Limb (tissue), 2 donors: ENCODE measurements around the gene SLC6A17.

ENCODE experiments used
- DNase-seq, 2 donors: peaks; one replicate each; pipeline ENCODE4 v3.0.0-alpha.2; 2016; ENCODE audit errors: extremely low spot score in 2 of 2

Gene SLC6A17

DNA sequence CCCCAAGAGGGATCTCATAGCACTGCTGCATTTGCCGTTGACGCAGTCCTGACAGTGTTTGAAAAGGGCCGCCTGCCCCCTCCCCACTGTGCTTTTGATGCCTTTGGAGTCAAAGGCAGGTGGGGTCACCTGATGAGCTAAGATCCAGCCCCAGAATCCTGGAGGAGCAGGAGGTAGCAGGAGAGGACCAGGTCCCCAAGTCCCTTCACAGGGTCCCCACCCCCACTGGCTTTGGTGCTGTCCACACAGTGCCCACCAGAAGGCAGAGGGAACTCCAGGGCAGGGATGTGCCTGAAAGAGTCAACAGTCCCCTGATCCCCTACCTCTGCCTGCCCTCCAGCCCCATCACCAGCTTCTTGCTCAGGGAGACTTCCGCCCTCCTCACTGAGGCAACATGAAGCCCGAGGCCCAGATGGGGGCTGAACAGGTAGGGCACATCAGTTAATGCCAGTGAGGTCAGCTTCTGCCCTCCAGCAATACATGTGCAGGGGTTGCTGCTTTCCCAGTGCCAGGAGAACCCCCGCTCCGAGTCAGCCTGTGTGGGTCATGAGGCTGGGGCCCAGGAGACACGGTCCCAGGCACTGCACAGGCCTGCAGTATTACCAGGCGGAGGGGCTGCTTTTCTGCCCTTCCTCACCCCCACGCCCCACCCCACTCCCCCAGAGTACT, 51.0 kb downstream of the SLC6A17 start:
- DNase-seq: no peak

DNA sequence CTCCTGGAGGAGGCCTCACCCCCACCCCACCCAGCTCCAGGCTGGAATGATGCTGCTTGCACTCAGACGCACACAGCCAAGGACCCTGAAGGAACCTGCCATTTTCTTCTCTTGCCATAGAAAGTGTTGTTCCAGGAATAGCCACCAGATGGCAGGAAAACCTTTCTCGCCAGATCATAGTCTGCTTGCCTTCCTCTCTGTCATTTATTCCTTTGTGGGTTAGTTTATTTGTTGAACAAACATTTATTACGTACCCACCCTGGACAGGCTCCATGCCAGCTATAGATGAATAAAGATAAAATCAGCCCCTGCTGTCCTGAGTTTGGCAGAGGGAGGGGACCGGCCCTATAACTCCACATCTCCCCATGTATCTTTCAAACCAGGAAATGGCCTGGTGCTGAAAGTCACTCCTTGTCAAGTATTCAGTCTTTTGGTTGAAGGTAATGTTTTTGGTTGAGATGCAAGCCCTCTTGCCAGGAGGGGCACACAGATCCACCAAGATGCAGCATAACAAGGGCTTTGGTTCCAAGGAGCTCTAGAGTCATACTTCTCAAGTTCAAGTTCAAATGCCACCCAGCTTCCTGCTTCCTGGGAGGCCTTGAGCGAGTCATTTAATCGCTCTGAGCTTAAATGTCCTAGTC, 52.8 kb downstream of the SLC6A17 start:
- peak; percentile 72 to 73 for DNase-seq

GRCh38 chr1:110205156-110205555, 54.9 kb downstream of the SLC6A17 start:
- no peak for DNase-seq

- DNase-seq: no peak
These were observed 55.4 kb downstream of the SLC6A17 start for GRCh38 chr1:110205591-110206155.

- no peak for DNase-seq
These were observed 56.1 kb downstream of the SLC6A17 start for GRCh38 chr1:110206261-110206920.

DNA sequence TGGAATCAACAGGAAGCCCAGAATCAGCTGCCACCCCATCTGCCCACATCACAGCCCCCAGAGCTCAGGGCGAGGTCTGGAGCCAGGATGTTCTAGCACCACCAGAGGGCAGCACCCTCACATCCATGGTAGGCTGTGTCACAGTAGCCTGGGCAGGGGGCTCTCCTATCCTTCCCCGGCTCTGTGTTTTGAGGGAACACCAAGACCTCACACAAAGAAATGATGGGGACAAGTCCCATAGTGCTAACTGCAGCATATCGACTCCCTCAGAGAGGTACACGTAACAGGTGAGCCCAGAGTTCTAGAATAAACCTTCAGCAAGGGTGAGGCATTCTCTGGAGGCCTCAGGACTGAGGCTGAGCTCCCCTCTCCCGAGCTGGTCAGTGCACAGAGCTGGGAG, 57.5 kb downstream of the SLC6A17 start:
- DNase-seq: peak in 1 of 2 donors; percentile 86

DNA sequence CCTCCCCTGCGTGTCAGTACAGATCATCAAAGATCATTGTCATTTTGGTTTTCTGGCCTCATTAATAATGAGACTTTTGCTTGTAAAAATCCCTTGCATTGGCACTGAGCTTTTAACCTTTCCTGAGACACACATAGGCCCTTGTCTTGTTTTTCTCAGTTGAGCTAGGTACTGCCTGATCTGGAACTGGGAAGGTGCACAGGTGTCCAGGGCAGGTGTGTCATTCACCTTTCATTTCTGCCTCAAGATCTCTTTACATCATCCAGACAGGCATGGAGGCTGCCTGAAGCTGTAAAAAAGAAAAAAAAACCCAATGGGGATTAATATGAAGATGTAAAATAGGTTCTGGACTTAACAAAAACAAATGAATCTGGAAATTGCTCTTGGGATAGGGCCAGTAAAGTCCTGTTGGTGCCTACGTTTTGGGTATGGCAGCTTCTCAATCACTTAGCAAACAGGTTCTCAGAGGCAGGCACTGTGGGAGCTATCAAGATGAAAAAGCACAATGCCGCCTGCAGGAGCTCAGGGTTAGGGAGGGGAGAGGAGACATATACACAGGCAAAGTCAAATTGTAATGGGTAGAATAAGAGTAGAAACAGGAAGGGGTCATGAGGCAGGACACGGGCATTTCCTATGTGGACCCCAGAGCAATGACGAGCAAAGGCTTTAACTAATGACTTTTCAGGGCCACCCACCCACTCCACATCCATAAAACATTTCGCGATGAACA, 58.8 kb downstream of the SLC6A17 start:
- DNase-seq: no peak

DNA sequence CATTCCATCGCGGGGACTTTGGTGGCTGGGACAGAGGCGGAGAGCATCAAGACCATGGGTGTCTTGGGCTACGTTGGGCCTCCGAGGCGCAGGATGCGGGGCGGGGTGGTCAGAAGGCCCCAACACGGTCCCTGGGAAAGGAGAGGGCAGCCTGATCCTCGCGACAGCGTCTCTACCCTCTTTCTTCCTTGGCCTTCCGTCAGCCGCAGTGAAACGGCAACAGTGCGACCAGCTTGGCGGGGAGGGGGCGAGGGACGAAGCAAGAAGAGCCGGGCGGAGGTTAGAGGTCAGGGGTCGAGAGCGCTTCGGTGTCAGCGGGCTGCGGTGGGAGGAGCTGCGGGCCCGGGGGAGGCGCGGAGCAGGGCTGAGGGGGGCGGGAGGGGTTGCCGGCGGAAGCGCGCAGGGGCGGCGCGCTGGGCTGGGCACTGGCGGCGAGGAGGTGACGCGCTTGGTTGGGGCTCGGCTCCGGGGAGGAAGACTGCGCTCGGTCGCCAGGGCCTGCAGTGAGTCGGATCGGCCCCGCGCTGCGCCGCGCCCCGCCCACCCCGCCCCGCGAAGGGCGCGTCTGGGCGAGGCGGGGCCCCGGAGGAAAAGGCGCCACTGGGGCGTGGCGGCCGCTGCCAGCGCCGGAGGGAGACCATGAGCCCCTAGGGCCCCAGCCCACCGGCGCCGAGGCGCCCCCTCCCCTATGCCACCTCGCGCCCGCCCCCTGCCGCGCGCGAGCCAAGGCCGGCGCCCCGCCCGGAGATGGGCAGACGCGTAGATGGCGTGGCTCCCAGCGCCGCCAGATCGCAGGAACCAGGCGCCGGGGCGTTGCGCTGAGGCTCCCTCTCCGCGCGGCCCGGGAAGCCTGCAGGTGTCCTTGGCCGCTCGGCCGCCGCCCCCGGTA, 59.7 kb downstream of the SLC6A17 start, which contains the start of gene KCNC4:
KCNC4 (plus strand) TSS at position 600 of the 889 bp plus-strand sequence. CDS start 1,186 bp downstream, outside the sequence.
- peak in 1 of 2 donors; percentile 82 for DNase-seq

- peak in 1 of 2 donors; percentile 68 for DNase-seq
These were observed 60.6 kb downstream of the SLC6A17 start for GRCh38 chr1:110210604-110211495.

- peak in 1 of 2 donors; percentile 46 for DNase-seq
These were observed 61.3 kb downstream of the SLC6A17 start for GRCh38 chr1:110211496-110212168.

- peak in 1 of 2 donors; percentile 48 for DNase-seq
These were observed 62.2 kb downstream of the SLC6A17 start for GRCh38 chr1:110212169-110213142.

GRCh38 chr1:110213143-110213540, 62.8 kb downstream of the SLC6A17 start:
- no peak for DNase-seq

DNA sequence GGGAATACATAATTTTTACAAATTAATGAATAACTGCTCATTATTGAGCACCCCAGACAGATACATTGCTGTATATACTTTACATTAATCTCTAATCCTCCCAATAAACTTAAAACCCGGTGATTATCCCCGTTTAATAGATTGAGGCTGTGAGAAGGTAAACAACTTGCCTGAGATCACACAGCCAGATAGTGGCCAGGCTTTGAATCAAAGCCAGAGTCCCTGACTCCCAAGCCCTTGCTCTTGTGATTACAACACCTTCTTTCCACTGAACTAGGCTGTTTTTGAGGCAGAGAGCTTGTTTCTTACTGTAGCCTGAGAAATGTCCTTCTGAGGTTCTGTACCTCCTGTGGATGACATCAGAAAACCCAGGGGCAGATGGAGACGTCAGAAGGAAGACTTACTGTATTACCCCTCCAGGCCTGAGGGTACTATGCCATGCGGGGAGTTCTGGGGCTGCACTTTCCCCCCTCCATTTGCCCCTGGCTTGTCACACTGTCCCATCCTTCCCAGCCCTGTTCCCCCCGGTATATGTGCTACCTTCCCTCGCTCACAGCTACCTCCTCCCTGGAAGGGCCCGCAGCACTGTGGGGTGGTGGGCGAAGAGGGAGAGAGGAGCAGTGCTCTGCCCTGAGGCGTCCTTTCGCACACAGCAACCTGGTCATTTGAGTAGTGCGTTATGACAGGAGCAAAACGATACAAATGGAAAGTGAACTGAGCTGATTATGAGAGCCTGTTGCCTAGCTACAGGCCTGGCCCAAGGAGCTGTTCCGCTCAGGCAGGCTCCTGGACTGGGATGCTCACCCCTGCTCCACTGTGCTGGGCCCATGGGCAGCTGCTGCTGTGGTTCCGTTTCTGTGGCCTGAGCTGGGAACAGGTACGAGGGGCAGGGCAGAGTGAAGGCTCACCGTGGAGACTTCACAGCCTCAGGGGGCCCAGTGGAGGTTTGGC, 64.4 kb downstream of the SLC6A17 start:
- no peak for DNase-seq

DNA sequence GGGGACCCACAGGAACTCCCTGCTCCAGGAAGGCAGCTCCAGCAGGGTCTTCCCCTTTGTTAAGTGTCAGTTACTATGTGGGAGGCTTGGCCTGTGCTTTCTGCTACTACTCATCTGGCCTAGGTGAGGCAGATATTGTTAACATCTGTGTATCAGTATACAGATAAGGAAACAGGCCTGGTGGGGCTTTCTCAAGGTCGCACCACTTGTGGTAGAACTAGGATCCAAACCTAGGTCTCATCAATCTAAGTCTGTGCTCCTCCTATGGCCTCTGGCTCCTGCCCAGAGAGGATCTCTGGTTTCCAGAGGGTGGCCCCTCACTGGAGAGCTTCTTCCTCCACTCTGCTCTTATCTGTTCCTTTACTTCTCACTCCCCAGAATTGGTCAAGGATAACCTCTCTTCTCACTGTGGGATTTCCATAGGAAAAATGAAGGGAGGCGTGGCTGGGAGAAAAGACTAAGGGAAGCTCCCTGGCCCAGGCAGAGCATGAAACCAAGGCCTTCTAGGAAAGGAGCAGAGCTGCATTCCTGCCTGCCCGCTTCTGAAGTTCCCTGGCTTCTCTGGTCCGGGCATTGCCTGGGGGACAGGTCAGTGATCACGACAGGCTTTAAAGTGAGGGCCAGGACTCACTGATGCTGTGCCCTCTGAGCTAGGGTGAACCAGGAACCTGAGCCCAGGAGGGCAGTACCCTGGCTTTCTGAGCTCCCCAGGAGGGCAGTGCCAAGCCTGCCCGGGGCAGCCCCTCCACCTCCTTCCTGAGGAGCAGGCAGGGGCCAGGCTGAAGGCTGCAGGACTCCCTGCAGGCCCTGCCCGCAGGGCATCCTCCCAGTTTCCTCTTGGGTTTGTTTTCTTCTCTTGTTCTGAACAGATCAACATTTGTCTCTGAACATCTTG, 65.6 kb downstream of the SLC6A17 start:
- no peak for DNase-seq

DNA sequence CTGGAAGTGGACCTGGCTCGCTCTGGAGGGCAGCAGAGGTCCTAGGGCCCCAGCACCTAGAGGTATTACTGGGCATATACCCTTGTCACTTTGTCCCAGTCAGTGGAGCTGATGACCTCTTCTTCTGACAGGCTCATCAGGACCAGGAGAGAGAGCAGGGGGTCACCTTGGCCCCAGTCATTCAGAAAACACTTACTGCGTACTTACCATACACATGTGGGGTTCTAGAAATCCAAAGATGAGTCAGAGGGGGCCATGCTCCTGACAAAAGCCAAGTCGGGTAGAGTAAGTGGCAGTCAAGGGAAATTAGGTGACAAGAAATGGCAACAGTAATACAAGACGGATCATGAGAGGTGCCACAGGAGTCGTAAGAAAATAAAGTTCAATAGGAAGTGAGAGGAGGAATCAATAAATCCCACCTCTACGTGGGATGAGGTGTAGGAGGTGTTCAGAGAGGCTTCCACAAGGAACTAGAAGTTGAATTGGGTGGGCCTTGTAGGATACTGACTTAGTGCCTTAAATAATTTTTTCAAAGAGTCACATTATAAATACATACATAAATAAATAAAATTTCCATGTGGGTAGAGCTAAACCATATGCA, 66.7 kb downstream of the SLC6A17 start:
- no peak for DNase-seq
